NCI-H526 (cell line): ENCODE data around the gene MUC20.
"Not testable (repeated sequence)": the region's sequence is repeated elsewhere in the genome, so short reads cannot be mapped to it uniquely, and the experiment has no call there.

Source experiments
- DNase-seq, 2 experiments: peaks; one replicate each; lab custom pipeline; 2025; lab: John Stamatoyannopoulos, UW

MUC20 gene

DNA sequence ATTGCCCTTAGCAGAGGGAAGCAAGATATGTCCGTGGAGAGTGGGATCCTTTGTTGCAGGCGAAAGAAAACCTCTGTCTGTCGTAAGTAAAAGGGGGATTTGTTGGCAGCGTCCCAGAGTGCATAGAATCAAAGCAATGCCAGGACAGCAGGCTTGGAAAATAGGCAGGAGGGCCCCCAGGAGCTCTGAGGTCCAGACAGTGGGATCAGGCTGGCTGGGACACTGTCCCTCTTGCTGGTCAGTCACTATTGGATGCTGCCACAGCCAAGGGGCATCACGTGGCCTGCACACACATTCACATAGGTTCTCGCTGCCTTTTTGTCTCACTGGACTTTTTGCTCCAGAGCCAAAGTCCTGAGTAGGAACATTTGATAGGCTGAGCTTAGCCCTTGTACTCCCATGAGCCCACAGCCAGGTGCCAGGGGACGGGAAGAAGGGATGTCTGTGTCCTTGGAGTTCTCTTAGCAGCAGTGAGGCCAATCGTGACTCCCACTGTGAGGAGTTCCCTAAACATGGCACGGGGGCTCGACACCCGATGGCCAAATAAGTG lies 10.7 kb downstream of the MUC20 start:
- DNase-seq, result no peak

- no peak for DNase-seq
These were observed 12.2 kb downstream of the MUC20 start for GRCh38 chr3:195732940-195733339.

DNA sequence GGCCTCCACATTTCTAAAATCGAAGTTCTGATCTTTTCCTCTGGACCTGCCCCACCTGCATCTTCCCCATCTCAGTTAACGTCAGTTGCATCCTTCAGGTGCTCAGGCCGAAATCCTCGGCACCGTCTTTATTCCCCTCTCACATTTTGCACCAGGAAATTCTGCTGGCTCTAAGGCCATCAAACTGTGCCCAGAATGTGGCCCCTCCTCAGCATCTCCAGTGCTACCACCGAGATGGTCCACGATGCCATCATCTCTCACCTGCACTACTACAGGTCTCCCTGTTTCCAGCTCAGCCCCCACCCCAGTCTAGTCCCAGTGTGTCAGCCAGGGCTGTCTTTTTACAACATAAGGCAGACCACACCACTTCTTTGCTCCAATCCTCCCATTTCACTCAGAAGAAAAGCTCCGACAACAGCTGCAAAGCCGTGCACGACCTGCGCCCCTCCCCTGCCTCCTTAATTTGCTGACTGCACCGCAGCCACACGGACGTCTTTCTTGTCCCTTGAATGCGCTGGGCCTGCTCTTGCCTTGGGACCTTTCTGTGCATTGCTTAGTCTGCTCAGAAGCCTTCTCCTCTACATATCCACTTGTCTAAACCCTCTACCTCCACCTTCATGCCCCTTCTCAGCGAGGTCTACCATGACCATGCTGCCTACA lies 14.4 kb downstream of the MUC20 start:
- no peak for DNase-seq

- DNase-seq, result no peak
These were observed 16.2 kb downstream of the MUC20 start for GRCh38 chr3:195736866-195737490.

DNA sequence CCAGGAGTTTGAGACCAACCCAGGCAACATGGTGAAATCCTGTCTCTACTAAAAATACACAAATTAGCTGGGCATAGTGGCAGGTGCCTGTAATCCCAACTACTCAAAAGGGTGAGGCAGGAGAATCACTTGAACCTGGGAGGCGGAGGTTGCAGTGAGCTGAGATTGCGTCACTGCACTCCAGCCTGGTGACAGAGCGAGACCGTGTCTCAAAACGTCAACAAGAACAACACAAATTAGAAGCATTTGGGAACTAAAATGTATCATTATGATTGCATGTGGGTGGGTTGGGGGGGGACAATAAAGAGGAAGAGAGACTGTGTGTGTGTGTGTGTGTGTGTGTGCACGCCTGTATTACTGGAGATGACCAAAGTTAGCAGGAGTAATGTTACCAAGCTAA lies 17.0 kb downstream of the MUC20 start:
- not testable (repeated sequence) for DNase-seq

DNA sequence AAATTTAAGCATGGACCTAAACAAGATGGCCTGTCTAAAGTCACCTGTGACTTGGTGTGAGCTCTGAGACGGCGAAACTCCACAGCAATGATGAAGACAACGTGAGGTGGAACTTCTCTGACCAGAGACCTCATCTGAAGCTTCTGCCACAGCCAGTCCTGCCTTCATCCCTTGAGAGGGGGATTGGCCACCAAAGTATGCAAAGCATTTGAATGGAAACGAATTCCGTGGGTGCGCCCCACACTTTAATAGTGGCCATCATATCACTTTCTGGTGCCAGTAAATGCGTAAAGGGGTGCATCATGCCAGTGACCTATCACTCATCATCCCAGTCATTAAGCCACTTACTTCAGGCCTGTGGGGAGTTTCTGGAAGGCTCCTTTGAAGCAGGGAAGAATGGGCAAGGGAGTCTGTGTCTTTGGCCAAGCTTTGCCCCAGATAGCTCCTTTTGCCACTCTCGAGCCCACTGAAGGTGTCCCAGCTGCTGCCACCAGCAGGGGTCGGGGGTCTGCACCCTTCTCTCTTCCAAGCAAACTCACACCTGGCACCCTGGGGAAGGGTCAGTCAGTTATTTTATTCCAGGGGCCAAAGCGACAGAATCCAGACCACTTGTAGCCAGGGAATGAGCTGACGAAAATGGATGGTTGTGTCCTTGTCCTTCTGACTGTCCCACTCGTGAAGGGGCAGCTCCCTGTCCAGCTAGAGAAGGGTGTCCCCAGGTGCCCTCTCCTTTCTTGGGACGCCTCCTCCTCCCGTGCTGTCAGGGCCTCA lies 17.7 kb downstream of the MUC20 start:
- DNase-seq, result no peak

DNA sequence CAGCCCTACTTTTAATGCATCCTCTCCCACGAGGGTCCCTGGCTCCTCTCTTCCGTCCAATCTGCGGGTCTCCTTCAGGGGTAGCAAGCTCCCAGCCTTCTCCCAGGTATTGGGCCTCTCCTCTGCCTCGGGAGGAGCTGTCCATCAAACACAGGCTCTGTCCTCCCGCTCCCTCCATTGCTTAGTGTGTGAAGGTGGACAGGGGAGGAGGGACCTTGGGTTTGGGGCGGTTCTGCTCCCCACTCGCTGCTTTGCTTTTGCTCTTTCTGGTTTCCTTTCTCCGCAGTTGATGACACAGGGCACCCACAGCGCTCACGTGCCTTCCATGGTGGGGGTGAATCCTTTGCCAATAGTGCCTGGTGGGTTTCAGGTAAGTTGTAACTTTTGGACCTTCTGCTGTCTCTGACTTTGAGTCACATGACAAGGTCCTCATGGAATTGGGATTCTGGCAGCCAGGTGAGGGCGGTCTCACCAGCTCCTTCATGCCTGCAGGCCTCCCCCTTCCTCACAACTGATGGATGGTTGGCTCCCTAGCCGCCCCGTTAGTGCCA lies 18.9 kb downstream of the MUC20 start:
- no peak for DNase-seq

- DNase-seq, result no peak
These were observed 23.7 kb downstream of the MUC20 start for GRCh38 chr3:195744437-195744836.

DNA sequence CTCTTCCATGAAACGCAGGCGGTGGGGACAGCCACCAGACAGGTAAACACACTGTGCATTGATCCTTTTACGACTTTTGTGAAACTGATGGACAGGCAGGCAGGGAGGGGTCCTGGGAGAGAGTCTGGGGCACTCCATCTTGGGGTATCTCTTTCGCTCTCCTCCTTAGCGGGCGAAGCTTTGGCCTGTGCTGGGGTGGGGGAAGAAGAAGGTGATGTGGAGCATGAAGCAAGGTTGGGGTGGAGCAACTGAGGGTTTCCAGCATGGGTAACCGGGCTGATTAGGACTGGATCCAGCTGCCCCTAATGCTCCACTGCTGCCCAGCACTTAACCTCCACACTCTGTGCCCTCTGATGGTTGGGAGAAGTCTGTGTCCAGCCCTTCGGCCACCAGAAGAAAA lies 25.6 kb downstream of the MUC20 start:
- DNase-seq, result no peak

DNA sequence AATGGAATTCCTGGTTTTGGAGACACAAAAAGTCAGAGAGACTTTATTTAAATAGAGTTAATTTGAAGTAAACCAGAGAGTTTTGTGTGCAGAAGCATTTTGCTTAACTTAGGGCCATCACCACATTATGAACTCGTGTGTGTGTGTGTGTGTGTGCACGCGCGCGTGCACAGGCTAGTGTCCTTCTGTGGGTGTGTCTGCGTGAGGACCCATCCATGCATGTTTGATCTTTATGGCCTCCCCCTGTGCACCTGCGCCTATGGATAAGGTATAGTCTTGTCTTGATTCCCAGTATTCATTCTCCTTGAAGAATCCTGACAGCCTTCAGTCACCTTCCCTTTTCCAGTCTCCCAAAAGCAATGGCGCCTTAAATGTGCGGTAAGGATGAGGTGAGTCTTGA lies 26.0 kb downstream of the MUC20 start:
- no peak for DNase-seq

DNA sequence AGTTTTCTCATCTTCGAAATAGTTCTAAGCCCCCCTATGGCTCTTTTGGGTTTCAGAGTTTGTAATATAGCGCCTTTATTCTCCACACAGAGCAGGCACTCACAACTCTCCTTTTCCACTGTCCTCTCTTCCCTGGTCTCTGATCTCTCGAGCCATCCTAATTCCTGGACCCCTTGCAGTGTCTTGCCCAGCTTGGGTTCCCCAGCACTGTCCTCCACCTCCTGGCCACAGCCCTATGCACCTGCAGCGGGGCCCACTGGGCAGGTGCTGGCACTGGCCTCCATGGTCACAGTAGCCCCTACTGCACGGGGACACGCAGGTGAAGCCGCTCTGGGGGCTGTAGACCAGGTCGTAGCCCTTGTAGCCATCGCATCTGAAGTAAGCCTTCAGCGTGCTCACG lies 27.9 kb downstream of the MUC20 start:
- DNase-seq, result no peak

GRCh38 chr3:195749101-195749500 lies 28.3 kb downstream of the MUC20 start:
- not testable (repeated sequence) for DNase-seq

- no peak for DNase-seq
These were observed 30.2 kb downstream of the MUC20 start for GRCh38 chr3:195750797-195751520.

DNA sequence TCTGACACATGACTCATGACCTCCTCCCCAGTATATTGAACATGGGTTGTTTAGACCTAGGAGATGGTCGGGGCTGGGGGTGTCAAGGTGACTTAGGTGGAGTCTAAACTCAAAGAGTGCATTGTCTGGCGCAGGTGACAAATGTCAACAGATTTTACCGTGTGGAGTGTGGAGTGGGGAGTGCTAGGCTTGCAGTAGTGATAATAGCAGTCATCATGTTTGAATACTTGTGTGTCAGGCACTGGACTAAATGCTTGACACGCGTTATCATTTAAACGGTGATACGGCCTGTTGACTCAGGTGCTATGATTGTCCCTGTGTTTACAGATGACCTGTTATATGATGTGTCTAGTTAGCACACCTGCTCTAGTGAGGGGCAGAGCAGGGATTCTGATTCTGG lies 30.8 kb downstream of the MUC20 start:
- DNase-seq, result peak in 1 of 2 experiments; percentile 40

- DNase-seq, result no peak
These were observed 31.3 kb downstream of the MUC20 start for GRCh38 chr3:195752066-195752465.

DNA sequence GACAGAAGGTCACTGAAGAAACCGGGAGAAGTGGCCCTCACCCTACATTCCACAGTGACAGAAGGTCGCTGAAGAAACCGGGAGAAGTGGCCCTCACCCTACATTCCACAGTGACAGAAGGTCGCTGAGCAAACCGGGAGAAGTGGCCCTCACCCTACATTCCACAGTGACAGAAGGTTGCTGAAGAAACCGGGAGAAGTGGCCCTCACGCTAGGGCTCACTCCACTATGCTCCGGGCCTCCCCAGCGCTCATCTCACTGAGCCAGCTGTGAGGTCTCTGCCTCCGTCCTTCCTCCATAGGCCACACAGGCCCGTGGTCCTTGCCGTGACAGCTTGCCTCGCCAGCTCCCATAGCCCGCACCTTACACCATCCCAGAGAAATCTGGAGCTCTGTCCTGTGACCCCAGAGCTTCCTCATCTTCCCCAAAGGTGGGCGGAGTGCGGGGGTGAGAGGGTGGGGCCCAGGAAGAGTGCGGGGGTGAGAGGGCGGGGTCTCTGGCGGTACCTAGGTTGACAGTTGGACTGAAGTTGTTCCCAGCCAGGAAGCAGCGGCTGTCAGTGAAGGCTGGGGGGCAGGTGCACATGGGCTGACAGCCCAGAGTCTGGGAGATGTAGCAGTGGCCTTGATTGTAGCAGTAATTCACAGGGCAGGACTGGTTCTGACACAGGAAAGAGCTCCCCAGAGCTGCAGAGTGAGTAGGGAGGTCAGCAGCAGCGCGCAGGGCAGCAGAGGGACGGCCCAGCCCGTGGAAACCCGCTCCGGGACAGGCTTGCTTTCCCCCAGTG lies 32.0 kb downstream of the MUC20 start:
- DNase-seq, result no peak

GRCh38 chr3:195753581-195753980 lies 32.8 kb downstream of the MUC20 start:
- DNase-seq, result no peak

- no peak for DNase-seq
These were observed 33.4 kb downstream of the MUC20 start for GRCh38 chr3:195754141-195754540.

DNA sequence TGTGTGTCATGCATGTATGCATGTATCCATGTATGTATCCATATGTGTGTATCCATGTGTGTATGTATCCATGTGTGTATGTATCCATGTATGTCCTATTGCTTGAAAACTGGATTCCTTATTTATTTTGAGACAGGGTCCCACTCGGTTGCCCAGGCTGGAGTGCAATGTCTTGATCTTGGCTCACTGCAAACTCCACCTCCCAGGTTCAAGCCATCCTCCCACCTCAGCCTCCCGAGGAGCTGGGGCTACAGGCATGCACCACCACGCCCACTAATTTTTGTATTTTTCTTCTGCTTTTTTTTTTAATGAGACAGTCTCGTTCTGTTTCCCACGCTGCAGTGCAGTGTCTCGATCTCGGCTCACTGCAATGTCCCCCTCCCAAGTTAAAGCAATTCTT lies 34.1 kb downstream of the MUC20 start:
- no peak for DNase-seq

DNA sequence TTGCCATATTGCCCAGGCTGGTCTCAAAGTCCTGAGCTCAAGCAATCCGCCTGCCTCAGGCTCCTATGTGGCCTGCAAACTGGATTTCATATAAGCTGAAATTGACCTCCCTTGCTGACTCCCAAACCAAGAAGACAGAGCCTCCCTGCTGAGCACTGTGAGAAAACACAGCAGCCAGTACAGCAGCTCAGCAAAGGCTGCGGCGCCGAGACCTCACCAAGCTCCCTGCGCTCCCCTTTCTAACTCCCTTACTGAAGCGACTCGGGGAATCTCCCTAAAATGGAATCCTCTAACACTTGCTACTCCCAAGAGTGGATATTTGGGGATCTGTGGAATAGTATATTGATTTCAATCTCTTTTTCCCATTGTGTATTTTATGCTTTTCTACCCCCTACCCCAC lies 34.6 kb downstream of the MUC20 start:
- no peak for DNase-seq
